Ovary (tissue), 3 donors: ENCODE data around the gene GRK5.

Source experiments
- EP300 ChIP-seq: sonication (generic); formaldehyde crosslinking; IDR thresholded peaks from one replicate; pipeline ENCODE4 v1.6.1; 2017; ENCODE audit warnings: antibody characterized with exemption
- POLR2A ChIP-seq: fragments of 450-650 bp; IDR thresholded peaks from one replicate; pipeline ENCODE4 v1.6.1; 2017; ENCODE audit warnings: antibody characterized with exemption, mild to moderate bottlenecking, moderate library complexity
- TF ChIP-seq, protein P1 (sequence below), 3 donors: fragments of 450-650 bp in 2 of 3; fragments of 200-600 bp in 1 of 3; IDR thresholded peaks; one replicate each; pipeline versions ENCODE4 v1.5.1 to v1.8.0; 2016 to 2022; ENCODE audit warnings: antibody characterized with exemption in 3 of 3, mild to moderate bottlenecking in 1 of 3
- donor health status: DM: no; HTN: no; CAD: no.

DNA sequence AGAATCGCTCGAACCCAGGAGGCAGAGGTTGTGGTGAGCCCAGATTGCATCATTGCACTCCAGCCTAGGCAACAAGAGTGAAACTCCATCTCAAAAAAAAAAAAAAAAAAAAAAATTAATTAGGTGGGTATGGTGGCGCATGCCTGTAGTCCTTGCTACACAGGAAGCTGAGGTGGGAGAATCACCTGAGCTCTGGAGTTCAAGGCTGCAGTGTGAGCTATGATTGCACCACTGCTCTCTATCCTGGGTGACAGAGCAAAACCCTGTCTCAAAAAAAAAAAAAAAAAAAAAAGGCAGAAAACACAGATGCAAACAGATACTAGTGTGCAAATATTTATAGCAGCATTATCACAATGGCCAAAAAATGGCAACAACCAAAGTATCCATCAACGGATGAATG is 200.7 kb downstream of the GRK5 start:
- TF ChIP-seq, protein P1, sequence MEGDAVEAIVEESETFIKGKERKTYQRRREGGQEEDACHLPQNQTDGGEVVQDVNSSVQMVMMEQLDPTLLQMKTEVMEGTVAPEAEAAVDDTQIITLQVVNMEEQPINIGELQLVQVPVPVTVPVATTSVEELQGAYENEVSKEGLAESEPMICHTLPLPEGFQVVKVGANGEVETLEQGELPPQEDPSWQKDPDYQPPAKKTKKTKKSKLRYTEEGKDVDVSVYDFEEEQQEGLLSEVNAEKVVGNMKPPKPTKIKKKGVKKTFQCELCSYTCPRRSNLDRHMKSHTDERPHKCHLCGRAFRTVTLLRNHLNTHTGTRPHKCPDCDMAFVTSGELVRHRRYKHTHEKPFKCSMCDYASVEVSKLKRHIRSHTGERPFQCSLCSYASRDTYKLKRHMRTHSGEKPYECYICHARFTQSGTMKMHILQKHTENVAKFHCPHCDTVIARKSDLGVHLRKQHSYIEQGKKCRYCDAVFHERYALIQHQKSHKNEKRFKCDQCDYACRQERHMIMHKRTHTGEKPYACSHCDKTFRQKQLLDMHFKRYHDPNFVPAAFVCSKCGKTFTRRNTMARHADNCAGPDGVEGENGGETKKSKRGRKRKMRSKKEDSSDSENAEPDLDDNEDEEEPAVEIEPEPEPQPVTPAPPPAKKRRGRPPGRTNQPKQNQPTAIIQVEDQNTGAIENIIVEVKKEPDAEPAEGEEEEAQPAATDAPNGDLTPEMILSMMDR (IDR thresholded peaks at IDR 0.05) = no peak
- no peak for TF ChIP-seq EP300
- no peak for TF ChIP-seq POLR2A
